Bronchial epithelial cell (primary cell): ENCODE data around the gene ZSCAN22. TPM values are rescaled to one million over a fixed set of nuclear protein-coding genes. Genes with fewer than 3 reads are reported as not detected.

Source experiments
- DNase-seq: peaks from one replicate; pipeline ENCODE4 v3.0.0-alpha.2; 2010; ENCODE audit warnings: low read depth
- FAIRE-seq: peaks from 2 replicates; lab custom pipeline; 2011; peaks lifted over from hg19 to GRCh38; lab: Jason Lieb, UNC
- H3K27me3 ChIP-seq: 2 replicates; pipeline ENCODE4 v1.5.1; 2011; ENCODE audit warnings: low read length; ENCODE audit not compliant: control insufficient read depth, insufficient read depth
- H3K36me3 ChIP-seq: 2 replicates; pipeline ENCODE4 v1.5.1; 2011; ENCODE audit warnings: low read length; ENCODE audit not compliant: control insufficient read depth, insufficient read depth
- H3K4me3 ChIP-seq: 2 replicates; pipeline ENCODE4 v1.5.1; 2011; ENCODE audit warnings: mild to moderate bottlenecking, low read depth, low read length, control low read depth
- CTCF ChIP-seq: IDR thresholded peaks from 2 replicates; pipeline ENCODE4 v1.5.1; 2011; ENCODE audit warnings: mild to moderate bottlenecking, moderate library complexity, low read length, control low read depth, inconsistent platforms; ENCODE audit not compliant: insufficient read depth, severe bottlenecking
- total RNA-seq: library from RNA; depleted of rRNA; stranded (reverse); fragments of >200 nt; gene quantifications from 2 replicates; pipeline ENCODE4 v1.2.1, GENCODE V29; 2014

Gene ZSCAN22
- total RNA-seq, 1 donor from 2014 or later: 1.8 TPM

DNA sequence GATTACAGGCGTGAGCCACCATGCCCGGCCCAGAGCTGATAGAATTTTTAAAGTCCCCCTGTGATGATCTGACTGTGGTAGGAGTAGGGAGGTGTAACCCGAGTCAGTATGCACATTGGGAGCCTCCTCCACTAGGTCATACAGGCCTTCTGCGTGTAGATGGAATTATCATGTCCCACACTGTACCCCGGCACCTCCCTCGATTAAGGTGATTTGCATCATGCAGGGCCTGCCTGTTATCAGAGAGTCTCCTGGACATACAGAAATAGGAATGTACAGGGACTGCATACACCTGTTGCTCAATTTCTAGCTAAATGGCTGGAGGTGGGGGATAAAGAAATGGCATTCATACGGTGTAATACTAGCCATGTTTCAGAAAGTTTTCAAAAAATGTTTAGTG lies 22.5 kb upstream of the ZSCAN22 start:
- DNase-seq (no peak), FAIRE-seq (no peak)
- Histone ChIP-seq H3K36me3 (peaks cover 4% of the 10 kb centered on the region), H3K27me3 (no peaks in the 10 kb centered on the region), H3K4me3 (no peak overlapping the region)
- no peak for TF ChIP-seq CTCF

DNA sequence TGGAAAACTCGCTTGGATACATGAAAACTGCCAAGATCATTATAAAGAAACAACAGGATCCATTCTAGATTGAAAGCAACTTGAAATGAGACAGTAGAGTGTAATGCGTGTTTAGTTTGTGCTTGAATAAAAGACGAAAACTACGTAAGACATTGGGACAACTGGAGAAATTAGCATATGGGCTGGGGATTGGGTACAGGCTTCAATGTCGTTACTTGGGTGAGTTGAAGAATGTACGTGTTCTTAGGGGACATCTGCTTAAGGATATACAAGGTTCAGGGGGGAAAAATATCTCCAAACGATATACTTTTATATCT lies 22.1 kb upstream of the ZSCAN22 start:
- H3K36me3 ChIP-seq: peaks cover 4% of the 10 kb centered on the region
- H3K4me3 ChIP-seq: peak overlapping the region; percentile 97
- no peak for TF ChIP-seq CTCF
- H3K27me3 ChIP-seq: no peaks in the 10 kb centered on the region
- FAIRE-seq: no peak
- DNase-seq: no peak

DNA sequence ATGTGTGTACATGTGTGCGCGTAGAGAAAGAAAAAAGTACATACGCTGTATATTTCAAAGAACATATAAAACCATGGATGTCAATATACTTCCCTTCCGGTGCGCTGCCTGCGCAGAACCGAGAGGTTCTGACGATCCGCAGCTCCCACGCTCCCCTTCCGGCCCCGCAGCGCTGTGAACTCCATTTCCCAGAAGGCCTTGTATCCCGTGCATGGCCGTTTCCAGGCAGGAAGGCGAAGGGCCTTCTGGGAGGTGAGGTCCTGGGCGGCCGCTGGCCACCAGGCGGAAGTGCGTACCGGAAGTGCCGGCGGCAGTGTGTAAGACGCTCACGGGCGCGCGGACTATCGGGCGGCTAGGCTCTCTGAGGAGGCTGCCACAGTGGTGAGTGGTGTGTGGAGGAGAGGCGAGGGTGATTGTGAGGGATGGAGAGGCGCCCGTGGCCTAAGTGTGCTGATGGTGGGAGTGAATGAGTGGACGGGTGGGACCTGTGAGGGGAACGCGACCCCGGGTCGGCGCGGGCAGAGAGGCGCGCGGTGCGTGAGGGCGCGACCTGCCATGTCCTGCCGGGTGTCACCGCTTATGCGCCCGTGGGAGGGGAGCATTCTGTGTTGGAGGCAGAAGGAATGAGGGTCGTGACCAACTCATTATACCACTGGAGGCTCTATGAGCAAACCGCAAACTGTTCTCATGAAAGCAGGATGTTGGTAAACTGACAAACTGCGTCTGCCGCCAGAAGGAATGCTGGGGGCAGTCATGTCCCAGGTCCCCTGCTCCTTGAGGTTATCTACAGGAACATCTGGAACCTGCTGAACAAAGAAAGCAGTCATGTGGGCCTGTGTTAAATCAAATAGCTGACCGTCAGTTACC lies 21.5 kb upstream of the ZSCAN22 start, which contains the start of gene ERVK3-1:
Gene ERVK3-1 (plus strand): TSS at position 313 of the 867 bp plus-strand sequence. CDS start 6,792 bp downstream, outside the sequence.
- Histone ChIP-seq H3K36me3 (peaks cover 2% of the 10 kb centered on the region), H3K27me3 (no peaks in the 10 kb centered on the region), H3K4me3 (peak within 1 kb of the TSS; percentile 97)
- no peak for FAIRE-seq
- TF ChIP-seq CTCF: no peak
- peak; percentile 90 for DNase-seq

GRCh38 chr19:58305932-58306323 lies 20.9 kb upstream of the ZSCAN22 start:
- FAIRE-seq: no peak
- no peak for DNase-seq
- Histone ChIP-seq H3K4me3 (peak overlapping the region; percentile 97), H3K36me3 (no peaks in the 10 kb centered on the region), H3K27me3 (no peaks in the 10 kb centered on the region)
- no peak for TF ChIP-seq CTCF

DNA sequence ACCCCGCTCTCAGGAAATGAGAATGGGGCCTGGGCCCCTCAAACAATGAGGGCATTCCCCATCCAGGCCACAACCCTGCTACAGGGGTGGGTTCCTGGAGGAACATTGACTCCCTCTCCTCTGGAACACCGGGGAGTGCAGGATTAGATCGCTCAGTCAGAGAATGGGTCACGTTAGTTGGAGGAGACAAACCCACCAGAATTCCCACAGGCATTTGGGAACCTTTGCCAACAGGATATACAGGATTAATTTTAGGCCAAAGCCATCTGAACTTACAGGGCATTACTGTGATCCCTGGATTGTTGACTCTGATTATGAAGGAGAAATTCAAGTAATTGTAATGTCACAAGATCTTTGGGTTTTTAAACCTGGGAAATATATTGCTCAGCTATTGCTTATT lies 19.1 kb upstream of the ZSCAN22 start:
- DNase-seq (no peak), FAIRE-seq (no peak)
- peaks cover 7% of the 10 kb centered on the region for H3K36me3 ChIP-seq
- no peaks in the 10 kb centered on the region for H3K27me3 ChIP-seq
- TF ChIP-seq CTCF: no peak
- no peak overlapping the region for H3K4me3 ChIP-seq
